H1 (cell line): ENCODE data around the gene TEKT5. TPM values are rescaled to one million over a fixed set of nuclear protein-coding genes. Genes with fewer than 3 reads are reported as not detected.

Experiments used
- CTCF ChIA-PET: fragments of 300-600 bp; sonication (Branson Sonifier 250); formaldehyde crosslinking; loops from one replicate; lab custom pipeline; 2021; ENCODE audit not compliant: partially characterized antibody; lab: Charles Lee
- POLR2A ChIA-PET: fragments of 300-600 bp; sonication (Branson Sonifier 250); formaldehyde crosslinking; loops from one replicate; lab custom pipeline; 2021; ENCODE audit warnings: inconsistent platforms; ENCODE audit not compliant: partially characterized antibody; lab: Charles Lee
- DNase-seq, 2 experiments: peaks; one replicate each; pipeline versions ENCODE4 v3.0.0 to v3.0.0-alpha.2; 2010 to 2022; ENCODE audit warnings: low spot score in 2 of 2, low read depth in 1 of 2, mixed read lengths in 1 of 2
- FAIRE-seq: peaks from 2 replicates; lab custom pipeline; 2011; peaks lifted over from hg19 to GRCh38; lab: Jason Lieb, UNC
- H2AFZ ChIP-seq: 2 replicates; pipeline ENCODE4 v1.8.1; 2012; ENCODE audit warnings: low read length, inconsistent platforms
- H2AK5ac ChIP-seq: 2 replicates; pipeline ENCODE4 v1.6.1; 2013; ENCODE audit warnings: low read depth, low read length
- H2BK120ac ChIP-seq: replicated peaks from 2 replicates; pipeline ENCODE3; 2013; ENCODE audit warnings: low read depth, low read length, inconsistent platforms
- H2BK12ac ChIP-seq: 2 replicates; pipeline ENCODE4 v1.6.1; 2013; ENCODE audit warnings: low read depth, low read length
- H2BK15ac ChIP-seq: 2 replicates; pipeline ENCODE4 v1.6.1; 2013; ENCODE audit warnings: low read length
- H2BK20ac ChIP-seq: 2 replicates; pipeline ENCODE4 v1.6.1; 2013; ENCODE audit warnings: low read length
- H2BK5ac ChIP-seq: 2 replicates; pipeline ENCODE4 v1.6.1; 2013; ENCODE audit warnings: low read depth, low read length
- H3K14ac ChIP-seq: 2 replicates; pipeline ENCODE4 v1.6.1; 2013; ENCODE audit warnings: inconsistent platforms; ENCODE audit not compliant: insufficient read length
- H3K18ac ChIP-seq: 2 replicates; pipeline ENCODE4 v1.6.1; 2013; ENCODE audit warnings: low read length; ENCODE audit errors: extremely low read depth
- H3K23ac ChIP-seq: 2 replicates; pipeline ENCODE4 v1.6.1; 2013; ENCODE audit warnings: inconsistent platforms; ENCODE audit not compliant: insufficient read length
- H3K23me2 ChIP-seq: 2 replicates; pipeline ENCODE4 v1.6.1; 2013; ENCODE audit warnings: low read depth, low read length
- H3K27ac ChIP-seq: 2 replicates; pipeline ENCODE4 v1.6.1; 2011; ENCODE audit warnings: low read depth, low read length, inconsistent platforms
- H3K27me3 ChIP-seq, 4 experiments: replicated peaks in 1 of 4; 1 replicate in 1 of 4; 2 replicates in 3 of 4; pipeline versions ENCODE4 v1.6.1 to v1.8.1; 2011 to 2013; ENCODE audit warnings: low read length in 3 of 4, mild to moderate bottlenecking in 3 of 4, inconsistent platforms in 2 of 4, mixed read lengths in 2 of 4, moderate library complexity in 1 of 4; ENCODE audit not compliant: control insufficient read depth in 3 of 4, insufficient read depth in 3 of 4; ENCODE audit errors: extremely low read depth in 1 of 4
- H3K36me3 ChIP-seq, 4 experiments: 2 replicates each; pipeline versions ENCODE4 v1.6.1 to v1.8.1; 2011 to 2013; ENCODE audit warnings: mild to moderate bottlenecking in 4 of 4, low read length in 3 of 4, moderate library complexity in 2 of 4, control low read depth in 1 of 4, inconsistent platforms in 1 of 4; ENCODE audit not compliant: insufficient read depth in 4 of 4, control insufficient read depth in 2 of 4
- H3K4ac ChIP-seq: replicated peaks from 2 replicates; pipeline ENCODE3; 2013; ENCODE audit warnings: low read length, low read depth, mixed read lengths, inconsistent platforms; ENCODE audit not compliant: insufficient read length
- H3K4me1 ChIP-seq, 4 experiments: replicated peaks in 1 of 4; 1 replicate in 1 of 4; 2 replicates in 3 of 4; pipeline versions ENCODE4 v1.6.1 to v1.8.1; 2011 to 2013; ENCODE audit warnings: low read length in 3 of 4, inconsistent platforms in 2 of 4, mixed read lengths in 1 of 4; ENCODE audit not compliant: insufficient read depth in 4 of 4, control insufficient read depth in 3 of 4
- H3K4me2 ChIP-seq, 2 experiments: 2 replicates each; pipeline versions ENCODE4 v1.6.1 to v1.8.1; 2011 to 2013; ENCODE audit warnings: low read depth in 2 of 2, low read length in 2 of 2, control low read depth in 1 of 2, inconsistent platforms in 1 of 2, mild to moderate bottlenecking in 1 of 2; ENCODE audit not compliant: insufficient read depth in 1 of 2
- H3K4me3 ChIP-seq, 4 experiments: fragments of 200-600, 300-600 bp in 1 of 4; sonication (generic), shearing (Covaris generic), sonication (Bioruptor Twin) in 1 of 4; 2 replicates each; pipeline versions ENCODE4 v1.5.1 to v1.8.1; 2011 to 2016; ENCODE audit warnings: low read length in 4 of 4, low read depth in 3 of 4, control low read depth in 2 of 4, inconsistent platforms in 2 of 4, mild to moderate bottlenecking in 2 of 4, mixed read lengths in 1 of 4, moderate library complexity in 1 of 4; ENCODE audit not compliant: insufficient read depth in 2 of 4; ENCODE audit errors: extremely low read depth in 1 of 4
- H3K56ac ChIP-seq: replicated peaks from 2 replicates; pipeline ENCODE3; 2013; ENCODE audit warnings: low read depth, mild to moderate bottlenecking, mixed read lengths, low read length, inconsistent platforms; ENCODE audit not compliant: insufficient read length
- H3K79me1 ChIP-seq: 2 replicates; pipeline ENCODE4 v1.6.1; 2013; ENCODE audit warnings: low read depth, low read length, control low read depth
- H3K79me2 ChIP-seq, 2 experiments: 2 replicates each; pipeline versions ENCODE4 v1.6.1 to v1.8.1; 2012 to 2013; ENCODE audit warnings: low read length in 2 of 2, mild to moderate bottlenecking in 2 of 2, inconsistent platforms in 1 of 2; ENCODE audit not compliant: insufficient read depth in 2 of 2, control insufficient read depth in 1 of 2
- H3K9ac ChIP-seq, 4 experiments: replicated peaks in 1 of 4; 1 replicate in 1 of 4; 2 replicates in 3 of 4; pipeline versions ENCODE4 v1.6.1 to v1.8.1; 2011 to 2013; ENCODE audit warnings: low read depth in 3 of 4, low read length in 3 of 4, control low read depth in 2 of 4, mild to moderate bottlenecking in 2 of 4, moderate library complexity in 2 of 4, inconsistent platforms in 1 of 4; ENCODE audit errors: extremely low read depth in 1 of 4
- H3K9me3 ChIP-seq, 2 experiments: 2 replicates each; pipeline versions ENCODE4 v1.6.1 to v1.8.1; 2012 to 2013; ENCODE audit warnings: mild to moderate bottlenecking in 2 of 2, moderate library complexity in 2 of 2, control low read depth in 1 of 2, inconsistent platforms in 1 of 2, low read depth in 1 of 2, low read length in 1 of 2, mixed read lengths in 1 of 2; ENCODE audit not compliant: insufficient read depth in 2 of 2
- H4K20me1 ChIP-seq, 2 experiments: replicated peaks in 1 of 2; 2 replicates each; pipeline versions ENCODE3 to v1.8.1; 2011 to 2013; ENCODE audit warnings: inconsistent platforms in 2 of 2, low read length in 2 of 2, mild to moderate bottlenecking in 1 of 2; ENCODE audit not compliant: insufficient read depth in 2 of 2, control insufficient read depth in 1 of 2
- H4K5ac ChIP-seq: 2 replicates; pipeline ENCODE4 v1.6.1; 2013; ENCODE audit warnings: low read length, low read depth, mixed read lengths, inconsistent platforms; ENCODE audit not compliant: insufficient read length
- H4K8ac ChIP-seq: 2 replicates; pipeline ENCODE4 v1.8.0; 2013; ENCODE audit warnings: mild to moderate bottlenecking, moderate library complexity, low read length, inconsistent platforms; ENCODE audit not compliant: insufficient read depth; ENCODE audit errors: extremely low read depth
- H4K91ac ChIP-seq: replicated peaks from 2 replicates; pipeline ENCODE3; 2013; ENCODE audit warnings: low read length, mixed read lengths, inconsistent platforms; ENCODE audit not compliant: insufficient read length
- ASH2L ChIP-seq: fragments of 200-600, 300-600 bp; sonication (generic); IDR thresholded peaks from one replicate; pipeline ENCODE4 v1.7.1; 2017; ENCODE audit warnings: low read length
- BCL11A ChIP-seq, 2 experiments: IDR thresholded peaks; one replicate each; pipeline ENCODE4 v1.6.1; 2011; ENCODE audit warnings: low read depth in 2 of 2, low read length in 2 of 2, mild to moderate bottlenecking in 2 of 2
- EP300 ChIP-seq, 2 experiments: IDR thresholded peaks; 1 replicate in 1 of 2; 2 replicates in 1 of 2; pipeline ENCODE4 v1.6.1; 2011 to 2012; ENCODE audit warnings: low read depth in 2 of 2, low read length in 2 of 2, mild to moderate bottlenecking in 2 of 2, borderline replicate concordance in 1 of 2, inconsistent platforms in 1 of 2, moderate library complexity in 1 of 2
- GTF2F1 ChIP-seq: IDR thresholded peaks from 2 replicates; pipeline ENCODE4 v1.6.1; 2012; ENCODE audit warnings: low read depth, low read length, improper control_type of control experiment, borderline replicate concordance
- JUN ChIP-seq: IDR thresholded peaks from 2 replicates; pipeline ENCODE4 v1.6.1; 2011; ENCODE audit warnings: low read depth, mild to moderate bottlenecking, improper control_type of control experiment, low read length
- KDM1A ChIP-seq: fragments of 200-600, 300-600 bp; sonication (generic); IDR thresholded peaks from 2 replicates; pipeline ENCODE4 v1.7.1; 2016; ENCODE audit warnings: mild to moderate bottlenecking, low read length, borderline replicate concordance
- NRF1 ChIP-seq: IDR thresholded peaks from 2 replicates; pipeline ENCODE4 v1.6.1; 2011; ENCODE audit warnings: mild to moderate bottlenecking, low read depth, low read length, improper control_type of control experiment
- POU5F1 ChIP-seq: IDR thresholded peaks from 2 replicates; pipeline ENCODE4 v1.6.1; 2011; ENCODE audit warnings: low read depth, mild to moderate bottlenecking, low read length, moderate library complexity
- RNF2 ChIP-seq: fragments of 200-900, 300-1000 bp; sonication (generic); IDR thresholded peaks from 2 replicates; pipeline ENCODE4 v1.7.1; 2016; ENCODE audit warnings: borderline replicate concordance, low read depth, mild to moderate bottlenecking, antibody characterized with exemption, low read length; ENCODE audit not compliant: poor library complexity, severe bottlenecking; ENCODE audit errors: missing control alignments
- RXRA ChIP-seq: IDR thresholded peaks from 2 replicates; pipeline ENCODE4 v1.6.1; 2011; ENCODE audit warnings: low read depth, mild to moderate bottlenecking, low read length, moderate library complexity; ENCODE audit not compliant: insufficient read depth
- SIN3A ChIP-seq, 2 experiments: IDR thresholded peaks in 1 of 2; conservative IDR thresholded peaks in 1 of 2; 2 replicates each; pipeline ENCODE4 v1.6.1; 2011 to 2012; ENCODE audit warnings: low read length in 2 of 2, improper control_type of control experiment in 1 of 2, low read depth in 1 of 2, mild to moderate bottlenecking in 1 of 2
- SP4 ChIP-seq: IDR thresholded peaks from 2 replicates; pipeline ENCODE4 v1.6.1; 2012; ENCODE audit warnings: low read length, inconsistent platforms
- USF2 ChIP-seq: IDR thresholded peaks from 2 replicates; pipeline ENCODE4 v1.6.1; 2011; ENCODE audit warnings: low read length, improper control_type of control experiment
- WGBS, 2 experiments: shearing (Covaris generic) in 1 of 2; methylation state at CpG; one replicate each; pipeline versions ENCODE4 v1.1.6 to v1.1.7; 2013 to 2015; ENCODE audit warnings: low lambda C conversion rate in 2 of 2, mixed read lengths in 2 of 2, inconsistent platforms in 1 of 2, low coverage in 1 of 2, missing lambda C conversion rate in 1 of 2; ENCODE audit not compliant: insufficient replicate concordance in 2 of 2, insufficient coverage in 1 of 2, insufficient read length in 1 of 2; ENCODE audit errors: extremely low coverage in 1 of 2, missing lambda C conversion rate in 1 of 2; 5-methylcytosine and 5-hydroxymethylcytosine counted together
- polyA plus RNA-seq, 7 experiments: library from polyadenylated mRNA; depleted of rRNA in 3 of 7; stranded (reverse) in 5 of 7; unstranded in 2 of 7; fragments of >200 nt in 5 of 7; fragments of 200-250 nt in 2 of 7; gene quantifications; 1 replicate in 5 of 7; 2 replicates in 1 of 7; 4 replicates in 1 of 7; pipeline versions ENCODE4 v1.2.1 to v1.2.3, GENCODE V29; 2011 to 2013; ENCODE audit warnings: missing spikeins in 2 of 7, mixed read lengths in 2 of 7
- total RNA-seq: library from RNA; stranded (reverse); fragmentation: NEBNext Ultra II Directional; extraction: Animal tissue kit (Norgen Biotek cat#: 25700); gene quantifications from 2 replicates; pipeline ENCODE4 v1.2.1, GENCODE V29; 2021

TEKT5 gene
- total and polyA plus RNA-seq, 2 of the 8 experiments (the other 6 are each of a cell fraction or from before 2014, with no cell fraction given) = 0.95 TPM; not detected in 1

DNA sequence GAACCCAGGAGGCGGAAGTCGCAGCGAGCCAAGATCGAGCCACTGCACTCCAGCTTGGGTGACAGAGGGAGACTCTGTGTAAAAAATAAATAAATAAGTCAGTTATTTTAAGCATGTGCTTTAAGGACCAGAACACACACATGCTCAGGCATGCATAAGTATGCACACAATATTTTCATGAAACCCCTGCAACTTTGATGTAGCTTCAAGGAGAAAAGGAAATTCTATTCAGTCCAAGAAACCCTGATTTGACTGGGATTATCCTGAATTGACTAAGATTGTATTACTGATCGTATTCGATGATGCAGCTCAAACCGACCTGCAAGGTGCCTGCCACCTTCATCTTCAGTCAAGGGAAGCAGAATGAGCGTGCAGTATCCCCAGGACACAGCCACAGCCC is 841 bp downstream of the TEKT5 start:
- no peak overlapping the region for H4K5ac ChIP-seq
- no peak overlapping the region for H3K27ac ChIP-seq
- ChIA-PET CTCF (interaction anchor here (0.6 to 2.3 kb wide), 2 partner anchors 114 to 314 kb away, joined by 3 to 9 read pairs; partner anchors contain the start of gene EMP2), POLR2A (no interaction called here)
- no peak overlapping the region for H3K4ac ChIP-seq
- H2AK5ac ChIP-seq = no peak overlapping the region
- H3K4me3 ChIP-seq = no peak overlapping the region
- H2BK5ac ChIP-seq = no peak overlapping the region
- H3K79me2 ChIP-seq = no peaks in the 10 kb centered on the region
- no peaks in the 10 kb centered on the region for H4K20me1 ChIP-seq
- H3K18ac ChIP-seq = no peak overlapping the region
- no peaks in the 10 kb centered on the region for H3K36me3 ChIP-seq
- FAIRE-seq (no peak), DNase-seq (no peak)
- no peak overlapping the region for H2AFZ ChIP-seq
- no peak overlapping the region for H3K56ac ChIP-seq
- H3K4me2 ChIP-seq = no peak overlapping the region
- no peaks in the 10 kb centered on the region for H3K27me3 ChIP-seq
- no peaks in the 10 kb centered on the region for H3K23me2 ChIP-seq
- H3K4me1 ChIP-seq = no peaks in the 10 kb centered on the region; a peak in 2 of 7 replicates
- 0 out of 4 replicates have a peak, but pooled peaks cover 0 to 2% of the 10 kb centered on the region in 2 experiments for H3K9me3 ChIP-seq
- no peak overlapping the region for H3K14ac ChIP-seq
- WGBS, 2 experiments = 94% methylated on average over 8 of the region's 8 CpGs; no CpG with 5 or more reads in 1 of the 2 experiments
- no peak overlapping the region for H3K9ac ChIP-seq
- H2BK20ac ChIP-seq = no peak overlapping the region
- no peak overlapping the region for H4K8ac ChIP-seq
- no peak overlapping the region for H2BK12ac ChIP-seq
- no peaks in the 10 kb centered on the region for H3K79me1 ChIP-seq
- no peak overlapping the region for H3K23ac ChIP-seq
- H2BK15ac ChIP-seq = no peak overlapping the region
- H4K91ac ChIP-seq = no peak overlapping the region
- no peak overlapping the region for H2BK120ac ChIP-seq
- TF ChIP-seq RNF2 (no peak), SIN3A (conservative IDR thresholded peaks at IDR 0.05 in 1 of 2, IDR thresholded peaks at IDR 0.05 in 1 of 2; ENCODE audit: low read depth in 1 of 2, low read length in 2 of 2) (no peak), GTF2F1 (no peak), NRF1 (no peak), POU5F1 (no peak), RXRA (no peak), SP4 (no peak), BCL11A (IDR thresholded peaks at IDR 0.05; ENCODE audit: low read depth in 2 of 2, low read length in 2 of 2) (no peak), KDM1A (no peak), ASH2L (no peak), JUN (no peak), EP300 (IDR thresholded peaks at IDR 0.05; ENCODE audit: borderline replicate concordance in 1 of 2, low read depth in 2 of 2, low read length in 2 of 2) (no peak), USF2 (no peak)
